HG03520 (cell line): Measurements from ENCODE around the gene CDS2.

ENCODE experiments used
- ATAC-seq: cut with Tn5 transposase; IDR thresholded peaks from one replicate; pipeline ENCODE4 v1.9.1; 2021; ENCODE audit warnings: mild to moderate bottlenecking, moderate library complexity; ENCODE audit not compliant: unreplicated experiment

Gene CDS2

DNA sequence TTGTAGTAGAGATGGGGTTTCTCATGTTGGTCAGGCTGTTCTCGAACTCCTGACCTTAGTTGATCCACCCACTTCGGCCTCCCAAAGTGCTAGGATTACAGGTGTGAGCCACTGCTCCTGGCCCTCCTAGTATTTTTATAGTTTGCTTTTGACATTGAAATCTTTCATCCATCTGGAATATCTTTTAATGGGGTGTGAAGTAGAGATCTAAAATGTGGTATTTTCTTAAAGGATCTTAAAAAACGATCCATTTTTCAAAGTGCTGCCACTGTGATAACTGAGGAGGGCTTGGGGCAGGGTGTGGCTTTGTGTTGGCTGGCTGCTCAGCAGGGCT lies 23.1 kb downstream of the CDS2 start:
- ATAC-seq, result no peak

DNA sequence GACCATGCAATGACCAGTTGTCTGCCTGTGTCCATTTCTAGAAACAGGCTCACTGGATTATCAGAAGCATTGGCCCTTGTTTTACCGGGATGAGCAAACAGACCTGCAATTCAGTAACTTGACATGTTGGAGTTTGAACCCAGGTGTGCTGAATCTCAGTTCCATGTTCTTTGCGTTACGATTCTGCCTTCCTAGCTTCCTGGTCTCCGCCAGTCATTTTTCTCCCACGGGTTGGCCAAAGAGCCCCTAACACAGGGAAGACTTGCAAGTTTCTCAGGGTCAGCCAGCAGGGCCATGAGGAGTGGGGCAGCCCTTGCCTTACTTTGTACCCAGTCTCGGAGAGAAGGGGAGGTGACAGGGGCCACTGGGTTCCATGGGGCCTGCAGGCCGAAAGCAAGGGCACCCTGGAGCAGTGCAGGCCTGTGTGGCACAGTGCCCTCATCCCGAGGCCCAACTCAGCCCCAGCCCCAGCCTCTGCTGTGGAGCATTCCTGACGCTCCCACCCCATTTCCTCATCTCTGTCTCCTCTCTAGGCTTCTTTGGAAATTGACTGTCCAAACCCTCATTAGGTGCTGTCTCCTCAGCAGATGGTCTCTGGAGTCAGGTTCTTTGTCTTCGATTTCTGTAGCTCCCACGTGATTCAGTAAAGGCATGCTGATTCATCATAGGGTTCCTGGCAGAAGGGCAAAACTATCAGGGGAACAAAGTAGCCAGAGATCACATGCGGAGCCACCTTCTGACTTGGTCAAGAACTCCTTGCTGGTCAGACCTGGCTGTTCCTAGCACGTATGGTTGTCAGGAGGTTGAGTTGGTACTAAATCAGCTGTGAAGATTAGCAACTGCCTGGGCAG lies 23.6 kb downstream of the CDS2 start:
- ATAC-seq, result no peak

DNA sequence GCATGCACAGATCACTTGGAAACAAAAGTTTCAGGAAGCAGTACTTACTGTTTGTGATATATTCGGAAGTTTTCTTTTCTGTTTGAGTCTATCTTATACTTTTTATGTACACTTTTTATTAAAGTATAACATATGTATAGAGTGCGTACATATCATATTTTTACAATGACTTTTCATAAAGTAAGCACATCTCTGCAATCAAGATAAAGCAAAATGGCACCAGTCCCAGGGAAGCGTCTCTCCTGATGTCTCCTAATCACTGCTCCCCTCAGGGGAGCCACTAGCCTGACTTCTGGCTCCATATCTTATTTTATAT lies 26.3 kb downstream of the CDS2 start:
- ATAC-seq, result no peak

DNA sequence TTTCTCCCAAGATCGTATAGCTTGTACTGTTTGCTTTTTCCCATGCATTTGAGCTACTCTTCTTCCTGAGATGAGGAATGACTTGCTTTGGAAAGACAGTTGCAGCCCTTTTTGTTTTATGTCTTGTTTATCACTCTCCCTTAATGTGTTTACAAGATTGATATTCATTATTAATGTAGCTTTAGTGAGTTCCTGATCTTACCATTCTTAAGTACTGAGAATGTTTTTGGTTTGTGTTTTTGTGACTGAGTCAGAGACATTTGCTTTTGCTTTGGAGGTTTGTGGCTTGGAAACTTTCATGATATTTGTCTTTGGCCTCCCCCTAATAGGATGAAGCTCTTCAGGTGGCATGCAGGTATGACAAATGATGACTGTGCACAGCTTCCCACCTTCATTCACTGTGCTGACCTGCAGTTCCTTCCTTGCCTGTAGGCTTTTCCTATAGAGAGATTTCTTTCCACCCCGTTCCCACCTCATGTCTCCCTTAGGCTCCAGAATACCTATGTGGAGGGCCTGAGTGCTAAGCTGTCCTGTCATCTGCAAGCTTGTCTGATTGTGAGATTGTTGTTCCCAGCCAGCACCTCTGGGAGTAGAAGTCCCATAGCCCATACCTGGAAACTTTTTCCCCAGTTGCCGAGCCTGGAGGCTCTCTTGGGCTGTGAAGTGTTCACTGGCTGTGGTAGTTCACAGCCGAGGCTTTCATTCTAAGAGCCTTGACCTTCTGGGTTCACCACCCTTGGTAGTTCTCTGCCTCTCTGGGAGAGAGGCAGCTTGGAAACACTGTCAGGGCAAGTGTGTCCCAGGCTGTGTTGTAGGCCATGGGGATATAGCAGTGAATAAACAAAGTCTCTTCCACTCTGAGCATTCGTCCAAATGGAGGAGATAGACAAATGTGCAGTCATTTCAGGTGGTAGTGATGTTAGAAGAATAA lies 27.1 kb downstream of the CDS2 start:
- no peak for ATAC-seq

DNA sequence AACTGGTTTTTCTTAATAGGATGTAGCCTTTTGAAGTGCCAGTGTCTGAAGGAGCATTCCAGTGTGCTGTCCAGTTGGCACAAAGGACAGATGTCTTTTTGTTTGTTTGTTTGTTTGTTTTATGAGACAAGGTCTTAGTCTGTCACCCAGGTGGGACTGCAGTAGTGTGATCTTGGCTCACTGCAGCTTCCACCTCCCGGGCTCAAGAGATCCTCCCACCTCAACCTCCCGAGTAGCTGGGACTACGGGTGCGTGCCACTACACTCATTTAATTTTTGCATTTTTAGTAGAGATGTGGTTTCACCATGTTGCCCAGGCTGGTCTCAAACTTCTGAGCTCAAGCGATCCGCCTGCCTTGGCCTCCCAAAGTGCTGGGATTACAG lies 27.7 kb downstream of the CDS2 start:
- ATAC-seq, result no peak

DNA sequence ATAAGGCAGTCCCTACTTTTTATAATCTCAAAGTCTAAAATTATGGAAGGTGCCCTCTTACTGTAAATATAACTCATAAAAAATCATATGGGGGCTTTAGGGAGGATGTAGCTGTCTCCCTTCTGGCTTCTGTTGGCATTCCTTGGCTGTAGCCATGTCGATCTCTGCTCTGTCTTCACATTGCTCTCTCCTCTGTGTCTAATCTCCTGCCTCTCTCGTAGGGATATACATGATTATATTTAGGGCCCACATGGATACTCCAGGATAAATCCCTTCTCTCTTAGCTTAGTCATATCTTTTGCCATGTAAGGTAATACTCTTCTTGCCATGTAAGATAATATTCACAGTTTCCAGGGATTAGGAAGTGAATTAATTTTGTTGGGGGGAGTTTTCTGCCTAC lies 28.6 kb downstream of the CDS2 start:
- no peak for ATAC-seq

DNA sequence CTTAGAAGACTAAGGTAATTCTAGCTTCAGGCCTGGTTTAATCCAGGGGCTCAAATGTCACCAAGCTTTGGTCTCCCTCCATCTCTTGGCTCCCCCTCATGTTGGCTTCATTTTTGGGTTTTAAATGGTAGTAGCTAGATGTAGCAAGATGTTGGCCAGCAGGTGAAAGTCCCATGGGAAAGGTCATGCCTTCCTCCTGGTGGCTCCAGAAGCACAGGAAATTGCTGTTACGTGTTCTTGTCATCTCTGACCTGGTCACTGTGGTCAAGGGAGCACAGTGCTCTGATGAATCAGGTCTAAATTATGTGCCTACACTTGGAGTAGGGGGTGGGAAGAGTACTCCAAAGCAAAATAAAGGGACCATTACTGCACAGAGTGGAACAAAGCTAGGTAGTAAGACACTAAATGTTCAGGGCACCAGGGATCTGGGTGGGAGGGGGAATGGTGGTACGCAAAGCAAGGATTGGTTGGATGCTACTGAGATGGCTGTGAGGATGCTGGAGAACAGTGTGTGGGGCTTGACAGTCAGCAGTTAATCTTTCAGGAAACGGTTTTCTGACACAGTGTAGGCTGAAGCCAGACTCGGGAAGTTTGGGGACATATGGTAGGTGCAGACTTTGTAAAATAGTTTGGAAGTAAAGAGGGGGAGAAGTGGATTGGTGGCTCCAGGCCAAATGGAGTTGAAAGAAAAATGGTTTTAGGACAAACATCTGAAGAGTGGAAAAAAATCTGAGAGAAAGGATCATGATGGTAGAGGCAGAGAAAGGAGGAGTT lies 30.1 kb downstream of the CDS2 start:
- no peak for ATAC-seq

DNA sequence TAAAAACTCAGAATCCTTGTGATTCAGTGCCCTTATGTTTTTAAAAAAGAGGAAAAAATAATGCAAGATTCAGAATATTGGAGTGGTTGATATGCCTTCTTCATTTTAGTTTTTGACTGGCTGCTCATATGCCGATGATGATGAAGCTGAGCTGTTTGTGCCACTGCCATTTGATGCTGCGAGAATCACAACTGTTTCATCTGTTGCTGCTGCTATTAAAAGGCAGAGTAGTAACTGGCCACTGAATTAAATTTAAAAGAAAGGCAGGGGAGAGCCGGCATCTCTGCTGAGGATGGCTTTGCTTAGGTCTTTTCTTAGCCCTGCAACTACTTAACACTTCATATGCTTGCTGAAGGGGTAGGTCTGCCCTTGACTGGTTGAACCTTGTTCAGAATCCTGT lies 33.1 kb downstream of the CDS2 start:
- ATAC-seq, result no peak

DNA sequence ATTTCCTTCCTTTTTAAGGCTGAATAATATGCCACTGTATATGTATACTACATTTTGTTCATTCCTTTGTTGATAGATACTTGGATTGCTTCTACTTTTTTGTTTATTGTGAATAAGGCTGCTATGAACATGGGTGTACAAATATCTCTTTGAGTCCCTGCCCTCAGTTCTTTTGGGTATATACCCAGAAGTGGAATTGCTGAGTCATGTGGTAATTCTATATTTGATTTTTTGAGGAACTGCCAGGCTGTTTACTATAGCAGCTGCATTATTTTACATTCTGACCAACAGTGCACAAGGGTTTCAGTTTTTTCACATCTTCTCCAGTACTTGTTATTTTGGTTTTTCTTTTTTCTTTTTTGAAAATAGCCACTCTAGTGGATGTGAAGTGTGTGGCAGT lies 34.1 kb downstream of the CDS2 start:
- ATAC-seq, result no peak

DNA sequence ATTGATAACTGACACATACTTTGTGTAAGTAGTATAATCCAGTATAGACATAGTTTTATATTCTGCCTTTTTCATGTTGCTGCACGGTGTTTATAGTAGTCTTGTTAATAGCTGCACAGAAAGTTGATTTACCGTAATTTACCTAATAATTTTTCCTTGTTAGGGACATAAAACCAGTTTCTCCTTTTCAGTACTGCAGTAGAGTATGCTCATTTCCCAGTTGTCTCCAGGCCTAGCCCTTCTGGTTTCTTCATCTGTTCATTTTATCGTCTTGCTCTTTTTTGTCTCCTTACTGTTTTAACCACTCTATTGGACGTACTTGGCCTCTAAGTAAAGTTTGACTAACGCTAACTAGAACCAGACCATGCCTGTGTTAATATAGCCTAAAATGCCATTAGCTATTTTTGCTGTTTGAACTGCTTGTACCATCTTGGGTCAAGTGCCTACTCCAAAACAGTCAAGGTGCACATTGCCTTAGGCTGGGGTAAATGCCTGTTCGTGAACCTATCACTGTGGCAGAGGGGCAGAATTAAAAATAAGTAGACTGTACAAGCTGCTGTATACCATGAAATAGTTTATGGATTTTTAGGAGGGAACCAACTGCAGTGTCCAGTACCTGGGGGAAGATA lies 34.8 kb downstream of the CDS2 start:
- ATAC-seq, result no peak

DNA sequence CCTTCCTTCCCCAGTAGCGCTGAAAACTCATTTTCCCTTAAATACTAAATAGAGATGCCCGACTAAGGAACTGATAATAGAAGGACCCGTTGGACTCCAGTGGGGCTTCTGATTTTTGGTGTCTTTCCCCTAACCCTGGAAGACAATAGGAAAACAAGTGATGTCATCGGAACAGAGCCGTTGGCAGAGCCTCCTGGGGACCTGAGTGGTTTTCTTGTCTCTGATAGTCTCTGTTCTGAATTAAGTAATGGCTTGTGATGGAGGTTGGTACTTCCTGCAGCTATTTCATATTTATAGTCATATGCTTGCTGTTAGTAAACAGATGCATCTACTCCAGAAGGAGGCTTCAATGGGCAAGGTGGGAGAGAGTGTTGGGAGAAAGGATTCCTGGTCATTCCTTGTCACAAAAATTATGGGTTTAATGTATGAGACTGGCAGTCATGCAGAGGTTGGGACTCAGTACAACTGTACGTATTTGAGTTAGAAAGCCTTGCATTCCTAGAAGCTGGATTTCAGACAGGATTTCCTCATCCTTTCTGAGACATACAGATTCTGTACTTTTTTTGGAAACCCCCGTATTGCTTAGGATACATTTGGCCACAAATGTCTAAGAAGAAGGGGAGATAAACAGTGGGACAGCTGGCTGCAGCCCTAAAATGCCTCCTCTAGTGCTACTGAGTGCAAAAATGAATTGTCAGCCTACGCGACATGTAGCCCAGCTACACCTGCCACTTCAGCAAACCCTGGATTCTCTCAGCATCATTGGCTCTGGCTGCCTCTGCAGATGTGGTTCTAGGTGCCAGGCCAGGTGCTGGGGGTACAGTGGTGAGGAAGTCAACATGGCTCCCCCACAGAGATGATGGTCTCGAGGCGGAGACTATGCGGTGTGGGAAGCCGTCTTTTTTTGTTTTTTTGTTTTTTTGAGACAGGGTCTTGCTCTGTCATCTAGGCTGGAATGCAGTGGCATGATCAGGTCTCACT lies 38.1 kb downstream of the CDS2 start:
- ATAC-seq, result no peak

DNA sequence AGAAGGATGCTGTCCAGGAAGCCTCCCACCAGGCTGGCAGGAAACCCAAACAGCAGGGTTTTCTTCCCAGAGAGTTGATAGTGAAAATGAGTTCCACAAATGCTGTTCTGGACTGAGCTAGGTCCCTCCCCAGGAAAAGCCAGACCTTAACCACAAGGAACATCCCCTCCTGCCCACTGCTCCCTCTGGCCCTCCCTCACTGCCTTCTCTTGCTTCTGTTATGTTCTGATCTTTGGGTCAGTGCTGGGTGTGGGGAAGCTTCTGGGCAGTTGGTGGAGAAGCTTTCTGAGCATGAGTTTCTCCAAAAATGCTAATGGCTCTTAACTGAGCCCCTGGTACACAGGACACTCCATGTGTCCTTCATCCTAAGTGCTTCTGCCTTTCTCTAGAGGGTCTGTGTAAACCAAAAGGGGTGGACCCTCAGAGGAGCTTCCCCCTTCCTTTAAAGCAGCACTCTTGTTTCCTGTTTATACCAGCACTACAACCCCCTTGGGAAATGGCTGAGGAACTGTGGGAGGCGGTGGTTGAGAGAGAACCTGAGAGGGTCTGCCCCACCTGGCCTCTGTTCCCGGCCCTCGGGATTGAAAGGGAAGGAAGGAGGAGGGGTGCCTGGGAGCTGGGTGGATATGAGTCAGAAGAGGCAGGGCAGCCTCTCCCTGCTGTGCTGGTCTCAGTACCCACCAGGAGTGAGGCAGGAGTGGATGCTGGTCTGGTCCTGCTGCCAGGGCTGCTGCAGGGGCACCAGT lies 42.0 kb downstream of the CDS2 start:
- no peak for ATAC-seq

DNA sequence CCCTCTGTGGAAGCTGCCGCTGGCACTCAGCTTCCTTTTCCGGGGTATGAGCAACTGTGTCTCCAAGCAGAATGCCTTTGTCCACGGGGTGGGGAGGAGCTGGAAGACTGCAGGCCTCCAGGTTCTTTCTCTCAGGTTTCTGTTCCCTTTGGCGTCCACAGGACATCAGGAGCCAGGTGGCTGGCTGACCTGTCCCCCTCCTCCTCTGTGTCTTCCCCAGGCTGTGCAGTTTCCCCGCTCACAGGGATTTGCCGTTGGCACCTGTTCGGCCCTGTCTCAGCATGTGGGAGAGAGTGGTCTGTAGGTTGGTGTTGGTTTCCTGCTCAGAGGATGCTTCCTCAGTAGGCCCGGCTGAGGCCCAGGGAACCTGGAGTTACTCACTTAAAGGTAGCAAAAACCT lies 43.5 kb downstream of the CDS2 start:
- ATAC-seq, result no peak

DNA sequence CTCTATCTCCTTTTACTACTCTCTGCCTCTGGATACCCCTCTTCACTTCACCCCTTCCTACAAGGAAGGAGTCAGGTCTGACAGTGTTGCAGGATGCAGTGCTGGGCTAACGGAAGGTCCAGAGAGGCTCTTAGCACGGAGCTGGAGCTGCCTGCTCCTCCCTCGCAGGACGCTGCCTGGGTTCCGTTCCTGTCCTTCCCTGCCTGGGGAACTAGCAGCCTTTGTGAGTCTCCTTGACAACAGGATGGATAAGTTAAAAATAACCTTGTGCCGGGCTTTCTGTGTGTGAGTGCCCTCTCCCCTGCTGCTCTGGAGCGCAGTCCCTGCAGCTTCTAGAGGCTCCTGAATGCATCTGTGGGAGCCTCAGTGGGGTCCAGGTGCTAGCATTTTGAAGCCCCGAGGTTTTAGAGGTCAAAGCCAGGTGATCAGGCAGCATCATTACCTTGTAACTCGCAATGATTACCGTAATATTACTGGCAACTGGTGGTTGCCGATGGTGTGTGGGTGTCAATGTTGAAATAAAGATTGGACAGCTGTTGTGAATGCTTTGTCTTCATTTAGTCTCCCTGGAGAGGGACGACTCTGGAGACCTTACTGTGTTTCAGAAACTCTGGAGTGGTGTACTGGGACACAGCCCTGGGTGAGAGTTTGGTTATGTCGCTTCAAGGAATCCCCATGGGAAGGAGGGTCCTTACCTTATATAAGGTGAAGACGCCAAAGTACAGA lies 44.4 kb downstream of the CDS2 start:
- no peak for ATAC-seq

DNA sequence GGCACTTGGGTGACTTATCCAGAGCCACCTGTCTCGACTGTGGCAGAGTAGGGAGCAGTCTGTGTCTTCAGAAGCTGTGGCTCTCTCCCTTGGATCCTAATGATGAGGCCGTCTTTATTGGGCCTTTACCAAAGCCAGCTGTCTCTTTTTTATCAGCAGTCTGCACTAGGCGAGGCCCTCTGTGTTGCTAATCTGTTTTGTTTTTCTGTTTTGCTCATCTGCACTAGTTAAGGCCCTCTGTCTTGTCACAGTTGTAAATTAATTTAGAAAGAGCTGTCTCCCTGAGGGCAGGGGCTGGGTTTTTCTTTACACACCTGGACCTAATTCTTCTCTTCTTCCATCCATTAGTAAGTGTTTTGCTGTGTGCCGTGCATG lies 45.0 kb downstream of the CDS2 start:
- ATAC-seq, result peak; percentile 43

DNA sequence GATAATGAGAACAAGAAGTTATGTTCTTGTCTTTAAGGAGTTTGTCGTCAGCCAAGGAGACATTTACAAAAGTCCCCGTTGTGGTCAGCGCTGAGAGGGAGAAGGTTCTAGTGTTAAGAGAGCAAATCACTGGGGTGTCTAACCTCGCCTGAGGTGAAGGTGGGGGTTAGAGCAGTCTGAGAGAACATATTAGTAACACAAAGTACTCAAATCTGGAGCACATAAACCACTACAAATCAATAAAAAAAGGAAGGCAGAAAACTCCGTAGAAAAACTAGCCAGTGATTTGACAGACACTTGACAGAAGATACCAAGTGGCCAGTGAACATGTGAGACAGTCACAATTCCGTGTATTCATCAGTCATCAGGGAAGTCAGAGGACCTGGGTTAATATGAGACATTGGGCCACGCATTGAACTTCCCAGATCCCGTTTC lies 45.4 kb downstream of the CDS2 start:
- ATAC-seq, result peak; percentile 41

DNA sequence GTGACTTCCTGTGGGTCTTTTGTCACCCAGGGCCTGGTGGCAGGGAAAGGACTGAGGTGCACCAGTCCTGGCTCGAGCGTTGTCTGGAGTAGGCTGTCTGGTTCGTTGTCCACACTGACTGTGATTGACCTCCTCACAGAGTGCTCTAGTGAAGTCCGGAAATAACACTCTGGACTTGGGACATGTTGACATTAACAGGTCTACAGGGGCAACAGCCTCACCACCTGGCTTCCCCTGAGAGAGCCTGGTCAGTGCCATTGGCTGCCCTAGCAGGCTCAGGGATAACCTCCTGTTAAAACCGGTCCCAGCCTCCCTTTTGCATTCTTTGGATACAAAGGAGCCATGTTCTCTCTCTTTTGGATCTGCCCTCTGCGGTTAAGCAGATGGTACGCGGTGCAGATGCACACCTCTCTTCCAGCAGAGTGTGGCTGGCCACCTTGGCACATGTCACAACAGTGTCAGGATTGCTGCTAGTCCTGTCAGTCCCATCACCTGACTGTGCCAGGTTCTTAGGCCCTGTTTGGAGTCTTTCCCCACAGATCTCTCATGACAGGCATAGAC lies 46.2 kb downstream of the CDS2 start:
- ATAC-seq, result no peak

DNA sequence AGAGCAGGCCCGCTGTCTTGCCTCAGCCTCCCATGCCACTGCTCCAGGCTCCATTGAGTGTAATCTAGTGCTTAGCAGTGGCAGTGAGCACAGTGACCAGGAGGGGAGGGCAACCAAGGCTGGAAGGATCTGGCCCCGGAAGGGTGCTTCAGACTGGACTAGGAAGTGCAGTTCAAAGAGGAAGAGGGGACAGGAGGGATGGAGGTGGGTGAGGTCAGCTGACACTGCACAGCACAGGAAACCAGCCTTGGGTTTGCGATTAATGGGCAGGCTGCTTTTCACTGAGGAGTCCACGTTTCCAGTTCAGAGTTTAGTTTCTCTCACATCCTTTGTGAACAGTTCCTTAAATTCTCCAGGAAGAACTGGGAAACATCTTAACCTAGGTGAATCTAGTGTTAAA lies 46.9 kb downstream of the CDS2 start:
- ATAC-seq, result no peak
